WTC11 (cell line): ENCODE data around the gene SRGAP1. TPM values are rescaled to one million over a fixed set of nuclear protein-coding genes. Genes with fewer than 3 reads are reported as not detected.

Experiments used
- ATAC-seq: fragments of 200-7000 bp; cut with Tn5 transposase; 2 replicates; pipeline ENCODE4 v1.10.0; 2021; ENCODE audit warnings: mild to moderate bottlenecking, moderate library complexity
- CTCF ChIA-PET: fragments of 300-600 bp; sonication (Branson Sonifier 250); formaldehyde crosslinking; loops from one replicate; lab custom pipeline; 2021; ENCODE audit warnings: antibody characterized with exemption; lab: Charles Lee
- POLR2A ChIA-PET: fragments of 350-600 bp; sonication (Branson Sonifier 250); formaldehyde crosslinking; loops from one replicate; lab custom pipeline; 2021; ENCODE audit warnings: antibody characterized with exemption; lab: Charles Lee
- DNase-seq: peaks from one replicate; pipeline ENCODE4 v3.0.0; 2021; ENCODE audit warnings: low spot score
- H3K27ac Mint-ChIP-seq: 2 replicates; pipeline ENCODE4 v1.8.0; 2021; ENCODE audit warnings: mixed read lengths
- H3K27me3 Mint-ChIP-seq: 2 replicates; pipeline ENCODE4 v1.8.0; 2021; ENCODE audit warnings: low read depth, mild to moderate bottlenecking, moderate library complexity, mixed read lengths
- H3K36me3 Mint-ChIP-seq: 2 replicates; pipeline ENCODE4 v1.8.0; 2021; ENCODE audit warnings: mixed read lengths
- H3K4me1 Mint-ChIP-seq: 2 replicates; pipeline ENCODE4 v1.8.0; 2022; ENCODE audit warnings: mixed read lengths
- H3K4me3 Mint-ChIP-seq: 2 replicates; pipeline ENCODE4 v1.8.0; 2021; ENCODE audit warnings: mild to moderate bottlenecking, moderate library complexity, mixed read lengths
- H3K9me3 Mint-ChIP-seq: 2 replicates; pipeline ENCODE4 v1.8.0; 2021; ENCODE audit warnings: mixed read lengths
- CREM ChIP-seq: sonication (generic); formaldehyde crosslinking; IDR thresholded peaks from 2 replicates; pipeline ENCODE4 v1.8.1; 2022; ENCODE audit warnings: mild to moderate bottlenecking, missing genetic modification reagents, moderate library complexity
- ELF4 ChIP-seq: sonication (generic); formaldehyde crosslinking; IDR thresholded peaks from 2 replicates; pipeline ENCODE4 v1.8.1; 2022; ENCODE audit warnings: low read depth, mild to moderate bottlenecking, moderate library complexity, missing genetic modification reagents
- FOXJ3 ChIP-seq: sonication (generic); formaldehyde crosslinking; IDR thresholded peaks from 2 replicates; pipeline ENCODE4 v1.9.0; 2021; ENCODE audit warnings: missing genetic modification reagents, mild to moderate bottlenecking, borderline replicate concordance
- FOXP1 ChIP-seq: sonication (generic); formaldehyde crosslinking; IDR thresholded peaks from 2 replicates; pipeline ENCODE4 v1.8.0; 2022; ENCODE audit warnings: missing genetic modification reagents, mild to moderate bottlenecking, moderate library complexity, borderline replicate concordance
- GTF2I ChIP-seq: fragments of 250-450 bp; sonication (Bioruptor Pico); conservative IDR thresholded peaks from 2 replicates; pipeline ENCODE4 v1.4.0; 2021; ENCODE audit warnings: mild to moderate bottlenecking
- HMGA2 ChIP-seq: fragments of 250-450 bp; sonication (Bioruptor Pico); IDR thresholded peaks from 2 replicates; pipeline ENCODE4 v1.4.0; 2021; ENCODE audit warnings: mild to moderate bottlenecking, moderate library complexity
- JAZF1 ChIP-seq: fragments of 250-450 bp; sonication (Bioruptor Pico); IDR thresholded peaks from 2 replicates; pipeline ENCODE4 v1.9.0; 2021; ENCODE audit warnings: moderate library complexity, mild to moderate bottlenecking, inconsistent platforms
- JUN ChIP-seq: sonication (generic); formaldehyde crosslinking; IDR thresholded peaks from 2 replicates; pipeline ENCODE4 v1.8.0; 2023; ENCODE audit warnings: mild to moderate bottlenecking, missing genetic modification reagents
- MYBL2 ChIP-seq: sonication (generic); formaldehyde crosslinking; IDR thresholded peaks from 2 replicates; pipeline ENCODE4 v1.8.1; 2023; ENCODE audit warnings: mild to moderate bottlenecking, moderate library complexity, missing genetic modification reagents
- NFYB ChIP-seq: sonication (generic); formaldehyde crosslinking; conservative IDR thresholded peaks from 2 replicates; pipeline ENCODE4 v1.8.0; 2022; ENCODE audit warnings: low read depth, missing genetic modification reagents
- RORB ChIP-seq: fragments of 250-450 bp; sonication (Bioruptor Pico); IDR thresholded peaks from 2 replicates; pipeline ENCODE4 v1.9.0; 2021; ENCODE audit warnings: mild to moderate bottlenecking
- SMAD3 ChIP-seq: sonication (generic); formaldehyde crosslinking; IDR thresholded peaks from 2 replicates; pipeline ENCODE4 v1.8.0; 2022; ENCODE audit warnings: missing genetic modification reagents, mild to moderate bottlenecking, borderline replicate concordance
- SOX15 ChIP-seq: fragments of 250-450 bp; sonication (Bioruptor Pico); IDR thresholded peaks from 2 replicates; pipeline ENCODE4 v1.9.0; 2021; ENCODE audit warnings: mild to moderate bottlenecking
- SP1 ChIP-seq: sonication (generic); formaldehyde crosslinking; conservative IDR thresholded peaks from 2 replicates; pipeline ENCODE4 v1.8.1; 2022; ENCODE audit warnings: missing genetic modification reagents
- TCF7 ChIP-seq: sonication (generic); formaldehyde crosslinking; IDR thresholded peaks from 2 replicates; pipeline ENCODE4 v1.8.0; 2022; ENCODE audit warnings: mild to moderate bottlenecking, low read depth, missing genetic modification reagents, moderate library complexity
- TEAD4 ChIP-seq: sonication (generic); formaldehyde crosslinking; IDR thresholded peaks from 2 replicates; pipeline ENCODE4 v1.8.0; 2022; ENCODE audit warnings: mild to moderate bottlenecking, missing genetic modification reagents
- ZNF121 ChIP-seq: sonication (generic); formaldehyde crosslinking; IDR thresholded peaks from 2 replicates; pipeline ENCODE4 v1.8.0; 2023; ENCODE audit warnings: missing genetic modification reagents
- ZNF219 ChIP-seq: sonication (generic); formaldehyde crosslinking; IDR thresholded peaks from 2 replicates; pipeline ENCODE4 v1.8.0; 2023; ENCODE audit warnings: missing genetic modification reagents, mild to moderate bottlenecking, borderline replicate concordance
- total RNA-seq: library from RNA; stranded (reverse); gene quantifications from 3 replicates; pipeline ENCODE4 v1.2.3, GENCODE V29; 2021
- TF ChIP-seq, protein P1 (sequence below): sonication (generic); formaldehyde crosslinking; IDR thresholded peaks from 2 replicates; pipeline ENCODE4 v1.8.1; 2022; ENCODE audit warnings: mild to moderate bottlenecking, moderate library complexity, missing genetic modification reagents
- TF ChIP-seq, protein P2 (sequence below): fragments of 250-450 bp; sonication (Bioruptor Pico); conservative IDR thresholded peaks from 2 replicates; pipeline ENCODE4 v1.9.0; 2021; ENCODE audit warnings: mild to moderate bottlenecking
- TF ChIP-seq, protein P3 (sequence below): fragments of 250-450 bp; sonication (Bioruptor Pico); IDR thresholded peaks from 2 replicates; pipeline ENCODE4 v1.9.0; 2021; ENCODE audit warnings: mild to moderate bottlenecking
- TF ChIP-seq, protein P4 (sequence below): sonication (generic); formaldehyde crosslinking; IDR thresholded peaks from 2 replicates; pipeline ENCODE4 v1.8.0; 2022; ENCODE audit warnings: missing genetic modification reagents
- TF ChIP-seq, protein P5 (sequence below): sonication (generic); formaldehyde crosslinking; IDR thresholded peaks from 2 replicates; pipeline ENCODE4 v1.8.1; 2022; ENCODE audit warnings: low read depth, mild to moderate bottlenecking, moderate library complexity, missing genetic modification reagents, borderline replicate concordance
- TF ChIP-seq, protein P6 (sequence below): sonication (generic); formaldehyde crosslinking; IDR thresholded peaks from 2 replicates; pipeline ENCODE4 v1.8.1; 2022; ENCODE audit warnings: low read depth, missing genetic modification reagents, borderline replicate concordance

The SRGAP1 gene
- total RNA-seq, 1 experiment from 2014 or later = 10.3 TPM

DNA sequence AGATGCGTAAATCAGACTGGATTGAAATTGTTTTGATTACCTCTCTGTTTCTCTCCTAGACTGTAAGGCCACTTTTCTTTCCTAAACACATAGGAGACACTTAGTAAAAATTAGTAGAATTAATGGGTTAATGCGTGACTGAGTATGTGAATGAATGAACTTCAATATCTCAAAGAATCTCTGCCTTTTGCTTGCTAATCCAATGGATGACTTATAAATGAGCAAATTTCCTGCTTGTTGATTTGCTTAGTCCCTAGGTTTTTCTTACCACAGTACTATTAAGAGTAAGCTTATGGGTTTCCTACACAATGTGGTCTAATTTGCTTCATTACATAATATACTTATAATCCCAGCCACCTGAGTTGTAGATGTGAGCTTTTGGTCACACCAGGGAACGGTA is 164.1 kb downstream of the SRGAP1 start:
- peaks cover 6% of the 10 kb centered on the region; the same call in 1 of the 2 replicates for H3K4me1 Mint-ChIP-seq

DNA sequence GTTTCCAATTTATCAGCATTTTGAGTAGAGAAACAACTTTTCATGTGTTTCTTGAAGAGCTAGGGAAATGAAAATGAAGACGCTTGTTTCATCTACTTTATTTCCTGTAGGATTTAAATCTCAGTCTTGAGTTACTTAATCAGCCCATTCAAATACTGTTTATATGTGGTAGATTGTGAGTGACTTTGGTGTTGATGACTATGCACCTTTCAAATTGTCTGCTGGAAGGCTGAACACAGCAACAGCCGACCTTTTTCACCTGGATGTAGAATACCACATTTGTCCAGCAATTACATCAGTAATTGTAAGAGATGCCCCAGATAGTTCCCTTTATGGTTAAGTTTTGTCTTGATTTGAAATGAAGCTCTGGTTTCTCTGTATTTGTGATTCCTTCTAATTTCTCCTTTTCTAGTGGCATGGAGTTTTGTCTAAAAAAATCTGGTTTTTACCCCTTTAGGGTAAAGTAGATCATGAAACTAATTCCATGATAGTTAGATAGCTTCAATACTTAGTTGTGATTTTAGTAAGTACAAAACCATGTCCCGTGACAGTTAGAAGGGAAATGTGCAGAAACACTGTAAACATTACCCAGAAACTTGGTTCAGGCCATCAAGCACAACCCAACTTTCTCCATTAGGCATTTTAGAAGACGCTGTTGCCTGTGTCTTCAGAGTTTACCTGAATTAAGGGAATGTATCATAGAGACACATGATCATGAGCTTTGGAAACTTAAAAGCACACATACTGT is 165.0 kb downstream of the SRGAP1 start:
- no peak overlapping the region for H3K4me3 Mint-ChIP-seq
- H3K36me3 Mint-ChIP-seq = peaks cover 20% of the 10 kb centered on the region
- H3K9me3 Mint-ChIP-seq = peaks cover 23% of the 10 kb centered on the region
- CTCF ChIA-PET = interaction anchor here (0.6 kb wide), 1 partner anchor 143 kb away, joined by 3 read pairs; no protein-coding TSS in a partner anchor
- POLR2A ChIA-PET = no interaction called here
- no peak overlapping the region for H3K27ac Mint-ChIP-seq
- ATAC-seq (no peak), DNase-seq (no peak)
- peaks cover 6% of the 10 kb centered on the region; the same call in 1 of the 2 replicates for H3K4me1 Mint-ChIP-seq
- no peaks in the 10 kb centered on the region for H3K27me3 Mint-ChIP-seq
- TF ChIP-seq TEAD4 (CRISPR knock-in tag) = no peak
- TF ChIP-seq, protein P1, sequence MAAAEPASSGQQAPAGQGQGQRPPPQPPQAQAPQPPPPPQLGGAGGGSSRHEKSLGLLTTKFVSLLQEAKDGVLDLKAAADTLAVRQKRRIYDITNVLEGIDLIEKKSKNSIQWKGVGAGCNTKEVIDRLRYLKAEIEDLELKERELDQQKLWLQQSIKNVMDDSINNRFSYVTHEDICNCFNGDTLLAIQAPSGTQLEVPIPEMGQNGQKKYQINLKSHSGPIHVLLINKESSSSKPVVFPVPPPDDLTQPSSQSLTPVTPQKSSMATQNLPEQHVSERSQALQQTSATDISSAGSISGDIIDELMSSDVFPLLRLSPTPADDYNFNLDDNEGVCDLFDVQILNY (CRISPR knock-in tag) = no peak
- TF ChIP-seq HMGA2 (CRISPR knock-in tag) = no peak
- no peak for TF ChIP-seq JAZF1 (CRISPR knock-in tag)
- no peak for TF ChIP-seq ZNF219 (CRISPR knock-in tag)
- TF ChIP-seq, protein P2, sequence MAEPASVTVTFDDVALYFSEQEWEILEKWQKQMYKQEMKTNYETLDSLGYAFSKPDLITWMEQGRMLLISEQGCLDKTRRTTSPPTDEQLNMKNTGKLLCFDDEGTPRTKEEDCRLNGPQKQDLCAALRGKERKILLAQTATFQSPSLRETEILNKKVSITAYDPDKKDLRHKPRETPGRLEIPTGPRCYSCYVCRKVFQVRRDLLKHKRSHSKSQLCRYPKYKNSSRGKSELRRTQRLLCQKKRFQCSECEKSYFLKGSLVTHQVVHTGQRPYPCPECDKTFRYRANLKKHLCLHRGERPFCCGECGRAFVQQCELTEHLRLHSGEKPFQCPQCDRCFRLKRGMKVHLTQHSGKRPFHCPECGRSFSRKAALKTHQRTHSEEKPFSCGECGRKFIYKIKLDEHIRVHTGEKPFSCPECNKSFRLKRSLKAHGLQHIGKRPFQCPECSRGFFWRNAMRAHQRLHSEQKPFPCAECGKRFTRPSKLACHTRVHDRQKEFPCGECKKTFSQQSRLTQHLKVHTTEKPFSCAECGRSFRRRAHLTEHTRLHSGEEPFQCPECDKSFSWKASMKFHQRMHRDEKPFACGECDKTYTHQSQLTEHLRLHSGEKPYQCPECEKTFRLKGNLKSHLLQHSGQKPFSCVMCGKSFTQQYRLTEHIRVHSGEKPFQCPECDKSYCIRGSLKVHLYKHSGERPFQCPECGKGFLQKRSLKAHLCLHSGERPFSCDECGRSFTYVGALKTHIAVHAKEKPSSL (CRISPR knock-in tag) = no peak

More for the DNA sequence above, 164.1 kb downstream of the SRGAP1 start:
- POLR2A ChIA-PET = no interaction called here
- Mint-ChIP-seq H3K9me3 (peaks cover 25% of the 10 kb centered on the region), H3K4me3 (no peak overlapping the region), H3K27ac (no peak overlapping the region), H3K36me3 (peaks cover 23% of the 10 kb centered on the region), H3K27me3 (no peaks in the 10 kb centered on the region)
- no peak for DNase-seq
- TF ChIP-seq FOXP1 (no peak), CREM (no peak), GTF2I (CRISPR knock-in tag) (no peak), NFYB (CRISPR knock-in tag) (no peak), HMGA2 (CRISPR knock-in tag) (no peak), ZNF121 (CRISPR knock-in tag) (no peak), ELF4 (CRISPR knock-in tag) (no peak), MYBL2 (CRISPR knock-in tag) (no peak), TCF7 (no peak), JUN (CRISPR knock-in tag) (no peak), RORB (CRISPR knock-in tag) (no peak), SOX15 (CRISPR knock-in tag) (no peak), SMAD3 (CRISPR knock-in tag) (no peak), FOXJ3 (CRISPR knock-in tag) (no peak), SP1 (CRISPR knock-in tag) (no peak)
- TF ChIP-seq, protein P3, sequence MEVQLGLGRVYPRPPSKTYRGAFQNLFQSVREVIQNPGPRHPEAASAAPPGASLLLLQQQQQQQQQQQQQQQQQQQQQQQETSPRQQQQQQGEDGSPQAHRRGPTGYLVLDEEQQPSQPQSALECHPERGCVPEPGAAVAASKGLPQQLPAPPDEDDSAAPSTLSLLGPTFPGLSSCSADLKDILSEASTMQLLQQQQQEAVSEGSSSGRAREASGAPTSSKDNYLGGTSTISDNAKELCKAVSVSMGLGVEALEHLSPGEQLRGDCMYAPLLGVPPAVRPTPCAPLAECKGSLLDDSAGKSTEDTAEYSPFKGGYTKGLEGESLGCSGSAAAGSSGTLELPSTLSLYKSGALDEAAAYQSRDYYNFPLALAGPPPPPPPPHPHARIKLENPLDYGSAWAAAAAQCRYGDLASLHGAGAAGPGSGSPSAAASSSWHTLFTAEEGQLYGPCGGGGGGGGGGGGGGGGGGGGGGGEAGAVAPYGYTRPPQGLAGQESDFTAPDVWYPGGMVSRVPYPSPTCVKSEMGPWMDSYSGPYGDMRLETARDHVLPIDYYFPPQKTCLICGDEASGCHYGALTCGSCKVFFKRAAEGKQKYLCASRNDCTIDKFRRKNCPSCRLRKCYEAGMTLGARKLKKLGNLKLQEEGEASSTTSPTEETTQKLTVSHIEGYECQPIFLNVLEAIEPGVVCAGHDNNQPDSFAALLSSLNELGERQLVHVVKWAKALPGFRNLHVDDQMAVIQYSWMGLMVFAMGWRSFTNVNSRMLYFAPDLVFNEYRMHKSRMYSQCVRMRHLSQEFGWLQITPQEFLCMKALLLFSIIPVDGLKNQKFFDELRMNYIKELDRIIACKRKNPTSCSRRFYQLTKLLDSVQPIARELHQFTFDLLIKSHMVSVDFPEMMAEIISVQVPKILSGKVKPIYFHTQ (CRISPR knock-in tag) = no peak
- TF ChIP-seq, protein P4, sequence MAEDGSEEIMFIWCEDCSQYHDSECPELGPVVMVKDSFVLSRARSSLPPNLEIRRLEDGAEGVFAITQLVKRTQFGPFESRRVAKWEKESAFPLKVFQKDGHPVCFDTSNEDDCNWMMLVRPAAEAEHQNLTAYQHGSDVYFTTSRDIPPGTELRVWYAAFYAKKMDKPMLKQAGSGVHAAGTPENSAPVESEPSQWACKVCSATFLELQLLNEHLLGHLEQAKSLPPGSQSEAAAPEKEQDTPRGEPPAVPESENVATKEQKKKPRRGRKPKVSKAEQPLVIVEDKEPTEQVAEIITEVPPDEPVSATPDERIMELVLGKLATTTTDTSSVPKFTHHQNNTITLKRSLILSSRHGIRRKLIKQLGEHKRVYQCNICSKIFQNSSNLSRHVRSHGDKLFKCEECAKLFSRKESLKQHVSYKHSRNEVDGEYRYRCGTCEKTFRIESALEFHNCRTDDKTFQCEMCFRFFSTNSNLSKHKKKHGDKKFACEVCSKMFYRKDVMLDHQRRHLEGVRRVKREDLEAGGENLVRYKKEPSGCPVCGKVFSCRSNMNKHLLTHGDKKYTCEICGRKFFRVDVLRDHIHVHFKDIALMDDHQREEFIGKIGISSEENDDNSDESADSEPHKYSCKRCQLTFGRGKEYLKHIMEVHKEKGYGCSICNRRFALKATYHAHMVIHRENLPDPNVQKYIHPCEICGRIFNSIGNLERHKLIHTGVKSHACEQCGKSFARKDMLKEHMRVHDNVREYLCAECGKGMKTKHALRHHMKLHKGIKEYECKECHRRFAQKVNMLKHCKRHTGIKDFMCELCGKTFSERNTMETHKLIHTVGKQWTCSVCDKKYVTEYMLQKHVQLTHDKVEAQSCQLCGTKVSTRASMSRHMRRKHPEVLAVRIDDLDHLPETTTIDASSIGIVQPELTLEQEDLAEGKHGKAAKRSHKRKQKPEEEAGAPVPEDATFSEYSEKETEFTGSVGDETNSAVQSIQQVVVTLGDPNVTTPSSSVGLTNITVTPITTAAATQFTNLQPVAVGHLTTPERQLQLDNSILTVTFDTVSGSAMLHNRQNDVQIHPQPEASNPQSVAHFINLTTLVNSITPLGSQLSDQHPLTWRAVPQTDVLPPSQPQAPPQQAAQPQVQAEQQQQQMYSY (CRISPR knock-in tag) = no peak
- TF ChIP-seq, protein P5, sequence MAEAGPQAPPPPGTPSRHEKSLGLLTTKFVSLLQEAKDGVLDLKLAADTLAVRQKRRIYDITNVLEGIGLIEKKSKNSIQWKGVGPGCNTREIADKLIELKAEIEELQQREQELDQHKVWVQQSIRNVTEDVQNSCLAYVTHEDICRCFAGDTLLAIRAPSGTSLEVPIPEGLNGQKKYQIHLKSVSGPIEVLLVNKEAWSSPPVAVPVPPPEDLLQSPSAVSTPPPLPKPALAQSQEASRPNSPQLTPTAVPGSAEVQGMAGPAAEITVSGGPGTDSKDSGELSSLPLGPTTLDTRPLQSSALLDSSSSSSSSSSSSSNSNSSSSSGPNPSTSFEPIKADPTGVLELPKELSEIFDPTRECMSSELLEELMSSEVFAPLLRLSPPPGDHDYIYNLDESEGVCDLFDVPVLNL = no peak
- TF ChIP-seq, protein P6, sequence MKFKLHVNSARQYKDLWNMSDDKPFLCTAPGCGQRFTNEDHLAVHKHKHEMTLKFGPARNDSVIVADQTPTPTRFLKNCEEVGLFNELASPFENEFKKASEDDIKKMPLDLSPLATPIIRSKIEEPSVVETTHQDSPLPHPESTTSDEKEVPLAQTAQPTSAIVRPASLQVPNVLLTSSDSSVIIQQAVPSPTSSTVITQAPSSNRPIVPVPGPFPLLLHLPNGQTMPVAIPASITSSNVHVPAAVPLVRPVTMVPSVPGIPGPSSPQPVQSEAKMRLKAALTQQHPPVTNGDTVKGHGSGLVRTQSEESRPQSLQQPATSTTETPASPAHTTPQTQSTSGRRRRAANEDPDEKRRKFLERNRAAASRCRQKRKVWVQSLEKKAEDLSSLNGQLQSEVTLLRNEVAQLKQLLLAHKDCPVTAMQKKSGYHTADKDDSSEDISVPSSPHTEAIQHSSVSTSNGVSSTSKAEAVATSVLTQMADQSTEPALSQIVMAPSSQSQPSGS (CRISPR knock-in tag) = no peak
- no peak for ATAC-seq
- CTCF ChIA-PET = interaction anchor here (0.6 kb wide), 1 partner anchor 144 kb away, joined by 3 read pairs; no protein-coding TSS in a partner anchor
